Adipocyte (in vitro differentiated cells): ENCODE results near the gene C4orf17.
"Not testable (repeated sequence)": the region's sequence is repeated elsewhere in the genome, so short reads cannot be mapped to it uniquely, and the experiment has no call there.

Source experiments
- DNase-seq: peaks from one replicate; pipeline ENCODE4 v3.0.0-alpha.2; 2015; ENCODE audit warnings: low read depth
- H3K27me3 ChIP-seq: replicated peaks from 2 replicates; pipeline ENCODE4 v1.7.0; 2013; ENCODE audit warnings: mild to moderate bottlenecking, low read length, moderate library complexity; ENCODE audit not compliant: control insufficient read depth, insufficient read depth
- H3K36me3 ChIP-seq: 2 replicates; pipeline ENCODE4 v1.7.0; 2013; ENCODE audit warnings: low read length, mild to moderate bottlenecking, moderate library complexity; ENCODE audit not compliant: control insufficient read depth, insufficient read depth, severe bottlenecking
- H3K4me1 ChIP-seq: 2 replicates; pipeline ENCODE4 v1.7.0; 2013; ENCODE audit warnings: mild to moderate bottlenecking, low read length, moderate library complexity; ENCODE audit not compliant: control insufficient read depth, insufficient read depth
- H3K4me3 ChIP-seq: 2 replicates; pipeline ENCODE4 v1.7.0; 2013; ENCODE audit warnings: mild to moderate bottlenecking, low read length, moderate library complexity
- H3K9ac ChIP-seq: 2 replicates; pipeline ENCODE4 v1.7.0; 2013; ENCODE audit warnings: mild to moderate bottlenecking, low read length, moderate library complexity
- H3K9me3 ChIP-seq: 2 replicates; pipeline ENCODE4 v1.7.0; 2013; ENCODE audit warnings: mild to moderate bottlenecking, low read length, moderate library complexity; ENCODE audit not compliant: control insufficient read depth

Gene C4orf17

GRCh38 chr4:99486648-99487047 is 24.2 kb upstream of the C4orf17 start:
- not testable (repeated sequence) for H3K36me3 ChIP-seq

GRCh38 chr4:99490286-99490685 is 20.5 kb upstream of the C4orf17 start:
- no peak overlapping the region for H3K9ac ChIP-seq
- H3K9me3 ChIP-seq: peaks cover 34% of the 10 kb centered on the region
- no peaks in the 10 kb centered on the region for H3K4me1 ChIP-seq
- no peak overlapping the region for H3K4me3 ChIP-seq
- no peak for DNase-seq
- H3K36me3 ChIP-seq: no peaks in the 10 kb centered on the region
- no peaks in the 10 kb centered on the region for H3K27me3 ChIP-seq

More at GRCh38 chr4:99486648-99487047, 24.2 kb upstream of the C4orf17 start:
- H3K27me3 ChIP-seq, H3K9ac ChIP-seq, H3K4me3 ChIP-seq, DNase-seq, H3K4me1 ChIP-seq: not testable (repeated sequence)
- H3K9me3 ChIP-seq: peaks cover 39% of the 10 kb centered on the region

GRCh38 chr4:99504804-99505502 is 5.9 kb upstream of the C4orf17 start:
- DNase-seq: no peak

GRCh38 chr4:99506781-99507180 is 4.0 kb upstream of the C4orf17 start:
- peaks cover 5% of the 10 kb centered on the region for H3K9me3 ChIP-seq
- H3K4me1 ChIP-seq: no peaks in the 10 kb centered on the region
- H3K27me3 ChIP-seq: peaks cover 4% of the 10 kb centered on the region
- DNase-seq: no peak
- H3K36me3 ChIP-seq: no peaks in the 10 kb centered on the region
- H3K9ac ChIP-seq: no peak overlapping the region
- H3K4me3 ChIP-seq: no peak overlapping the region

More at GRCh38 chr4:99504804-99505502, 5.9 kb upstream of the C4orf17 start:
- H3K9me3 ChIP-seq: peaks cover 5% of the 10 kb centered on the region
- peaks cover 3% of the 10 kb centered on the region for H3K27me3 ChIP-seq
- H3K36me3 ChIP-seq: no peaks in the 10 kb centered on the region
- no peak overlapping the region for H3K4me3 ChIP-seq
- H3K9ac ChIP-seq: no peak overlapping the region
- no peaks in the 10 kb centered on the region for H3K4me1 ChIP-seq

- H3K4me1 ChIP-seq: no peaks in the 10 kb centered on the region
- peaks cover 4% of the 10 kb centered on the region for H3K27me3 ChIP-seq
- H3K9me3 ChIP-seq: peaks cover 5% of the 10 kb centered on the region
- no peaks in the 10 kb centered on the region for H3K36me3 ChIP-seq
- no peak overlapping the region for H3K9ac ChIP-seq
- no peak overlapping the region for H3K4me3 ChIP-seq
- no peak for DNase-seq
These were observed 3.5 kb upstream of the C4orf17 start for GRCh38 chr4:99507349-99507748.

GRCh38 chr4:99507762-99508161 is 3.1 kb upstream of the C4orf17 start:
- Histone ChIP-seq H3K4me1 (no peaks in the 10 kb centered on the region), H3K27me3 (peaks cover 4% of the 10 kb centered on the region), H3K9ac (no peak overlapping the region), H3K9me3 (peaks cover 5% of the 10 kb centered on the region), H3K36me3 (no peaks in the 10 kb centered on the region), H3K4me3 (no peak overlapping the region)
- DNase-seq: no peak

- Histone ChIP-seq H3K36me3 (no peaks in the 10 kb centered on the region), H3K4me3 (no peak overlapping the region), H3K27me3 (peaks cover 3% of the 10 kb centered on the region), H3K9ac (no peak overlapping the region), H3K9me3 (no peaks in the 10 kb centered on the region), H3K4me1 (no peaks in the 10 kb centered on the region)
- no peak for DNase-seq
These were observed 7.9 kb downstream of the C4orf17 start for GRCh38 chr4:99518601-99519295.

GRCh38 chr4:99529228-99529627 is 18.4 kb downstream of the C4orf17 start:
- Histone ChIP-seq H3K4me3 (no peak overlapping the region), H3K27me3 (peaks cover 4% of the 10 kb centered on the region), H3K9ac (no peak overlapping the region), H3K4me1 (peaks cover 12% of the 10 kb centered on the region), H3K9me3 (no peaks in the 10 kb centered on the region), H3K36me3 (no peaks in the 10 kb centered on the region)
- peak; percentile 51 for DNase-seq

GRCh38 chr4:99529956-99530355 is 19.1 kb downstream of the C4orf17 start:
- Histone ChIP-seq H3K27me3 (no peaks in the 10 kb centered on the region), H3K9me3 (no peaks in the 10 kb centered on the region), H3K36me3 (no peaks in the 10 kb centered on the region), H3K9ac (no peak overlapping the region), H3K4me3 (no peak overlapping the region), H3K4me1 (peaks cover 12% of the 10 kb centered on the region)
- no peak for DNase-seq

- H3K9me3 ChIP-seq, H3K36me3 ChIP-seq, H3K4me3 ChIP-seq, H3K27me3 ChIP-seq, H3K9ac ChIP-seq, H3K4me1 ChIP-seq, DNase-seq: not testable (repeated sequence)
These were observed 23.9 kb downstream of the C4orf17 start for GRCh38 chr4:99534699-99535098.

GRCh38 chr4:99536271-99536670 is 25.4 kb downstream of the C4orf17 start:
- no peaks in the 10 kb centered on the region for H3K36me3 ChIP-seq
- DNase-seq: no peak
- no peaks in the 10 kb centered on the region for H3K9me3 ChIP-seq
- H3K4me3 ChIP-seq: no peak overlapping the region
- H3K4me1 ChIP-seq: no peaks in the 10 kb centered on the region
- no peak overlapping the region for H3K9ac ChIP-seq
- peaks cover 2% of the 10 kb centered on the region for H3K27me3 ChIP-seq
